ENCODE data around the gene CELF1.

The CELF1 gene

GRCh38 chr11:47477323-47477722 is 75.6 kb downstream of the CELF1 start:
- in situ Hi-C loops (cut with MboI; ENCODE audit: low sequenced_read_pairs, unreplicated experiment) = no loop called here
- no peak for TF ChIP-seq CTCF (IDR thresholded peaks at IDR 0.05; ENCODE audit: borderline replicate concordance, control extremely low read depth, extremely low read depth, insufficient read depth, missing control alignments)
- DNase-seq (ENCODE audit: low spot score) = no peak

GRCh38 chr11:47470671-47471070 is 82.3 kb downstream of the CELF1 start:
- TF ChIP-seq CTCF (IDR thresholded peaks at IDR 0.05; ENCODE audit: borderline replicate concordance, control extremely low read depth, extremely low read depth, insufficient read depth, missing control alignments) = no peak
- no peak for DNase-seq (ENCODE audit: low spot score)
- in situ Hi-C loops (cut with MboI; ENCODE audit: low sequenced_read_pairs, unreplicated experiment) = no loop called here

- in situ Hi-C loops (cut with MboI; ENCODE audit: low sequenced_read_pairs, unreplicated experiment) = no loop called here
- no peak for TF ChIP-seq CTCF (IDR thresholded peaks at IDR 0.05; ENCODE audit: borderline replicate concordance, control extremely low read depth, extremely low read depth, insufficient read depth, missing control alignments)
- no peak for DNase-seq (ENCODE audit: low spot score)
Measured at GRCh38 chr11:47469361-47470179, 83.4 kb downstream of the CELF1 start.

- DNase-seq (ENCODE audit: low spot score) = no peak
Measured at GRCh38 chr11:47468598-47469214, 84.2 kb downstream of the CELF1 start.

GRCh38 chr11:47467357-47467756 is 85.6 kb downstream of the CELF1 start:
- in situ Hi-C loops (cut with MboI; ENCODE audit: low sequenced_read_pairs, unreplicated experiment) = no loop called here
- DNase-seq (ENCODE audit: low spot score) = no peak
- TF ChIP-seq CTCF (IDR thresholded peaks at IDR 0.05; ENCODE audit: borderline replicate concordance, control extremely low read depth, extremely low read depth, insufficient read depth, missing control alignments) = no peak

More at GRCh38 chr11:47468598-47469214, 84.2 kb downstream of the CELF1 start:
- in situ Hi-C loops (cut with MboI; ENCODE audit: low sequenced_read_pairs, unreplicated experiment) = no loop called here
- TF ChIP-seq CTCF (IDR thresholded peaks at IDR 0.05; ENCODE audit: borderline replicate concordance, control extremely low read depth, extremely low read depth, insufficient read depth, missing control alignments) = no peak

GRCh38 chr11:47466701-47467250 is 86.2 kb downstream of the CELF1 start:
- in situ Hi-C loops (cut with MboI; ENCODE audit: low sequenced_read_pairs, unreplicated experiment) = no loop called here
- no peak for DNase-seq (ENCODE audit: low spot score)
- TF ChIP-seq CTCF (IDR thresholded peaks at IDR 0.05; ENCODE audit: borderline replicate concordance, control extremely low read depth, extremely low read depth, insufficient read depth, missing control alignments) = no peak

Measured in GM13976 (cell line).